Activated T-cell treated with anti-CD3 and anti-CD28 coated beads, Interleukin-2, amount 50 U/mL, for 4 hours (primary cell): ENCODE results near the gene HSBP1L1. TPM values are rescaled to one million over a fixed set of nuclear protein-coding genes. Genes with fewer than 3 reads are reported as not detected.

Source experiments
- ATAC-seq, 2 donors: fragments of 200-7000 bp; cut with Tn5 transposase; one replicate each; pipeline ENCODE4 v1.10.0; 2021
- DNase-seq: peaks from one replicate; pipeline ENCODE4 v3.0.0-alpha.2; 2020
- H3K27me3 Mint-ChIP-seq: one replicate; pipeline ENCODE4 v1.8.0; 2021; ENCODE audit warnings: low read depth, mixed read lengths
- H3K36me3 Mint-ChIP-seq: one replicate; pipeline ENCODE4 v1.8.0; 2022; ENCODE audit warnings: mixed read lengths; ENCODE audit not compliant: insufficient read depth
- H3K4me1 Mint-ChIP-seq: one replicate; pipeline ENCODE4 v1.8.0; 2021; ENCODE audit warnings: low read depth, mixed read lengths
- H3K4me3 Mint-ChIP-seq: one replicate; pipeline ENCODE4 v1.8.0; 2021; ENCODE audit warnings: mild to moderate bottlenecking, moderate library complexity, mixed read lengths
- H3K9me3 Mint-ChIP-seq: one replicate; pipeline ENCODE4 v1.8.0; 2021; ENCODE audit warnings: mixed read lengths
- total RNA-seq, 3 donors: library from RNA; stranded (reverse); gene quantifications; one replicate each; pipeline ENCODE4 v1.2.1, GENCODE V29; 2021

The HSBP1L1 gene
- total RNA-seq, 3 donors from 2014 or later: 1.5 to 4.8 (median 2.2) TPM

GRCh38 chr18:79924814-79925731 lies 39.4 kb upstream of the HSBP1L1 start:
- Mint-ChIP-seq H3K4me3 (no peak overlapping the region), H3K9me3 (peaks cover 14% of the 10 kb centered on the region), H3K27me3 (no peaks in the 10 kb centered on the region), H3K4me1 (peaks cover 2% of the 10 kb centered on the region), H3K36me3 (peaks cover 39% of the 10 kb centered on the region)
- no peak for ATAC-seq
- DNase-seq: no peak

DNA sequence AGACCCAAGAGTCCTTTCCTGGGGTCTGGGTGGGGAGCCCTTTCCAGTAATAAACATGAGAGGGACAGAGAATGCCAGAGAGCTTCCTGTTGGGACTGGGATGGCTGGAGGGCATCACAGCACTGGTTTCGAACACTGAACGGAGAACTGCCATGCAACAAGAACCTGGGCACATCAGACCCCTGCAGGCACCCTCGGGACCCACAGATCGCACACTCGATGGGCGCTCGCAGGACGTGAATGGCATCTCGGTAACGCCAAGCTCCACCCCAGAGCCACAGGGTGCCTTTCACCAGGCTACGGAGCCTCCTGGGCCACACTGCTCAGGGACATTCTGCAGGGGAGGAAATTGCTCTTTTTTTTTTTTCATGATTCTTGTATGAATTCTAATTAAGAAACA lies 38.1 kb upstream of the HSBP1L1 start:
- peaks cover 3% of the 10 kb centered on the region for H3K4me1 Mint-ChIP-seq
- H3K4me3 Mint-ChIP-seq: no peak overlapping the region
- H3K27me3 Mint-ChIP-seq: no peaks in the 10 kb centered on the region
- no peak for ATAC-seq
- no peak for DNase-seq
- peaks cover 46% of the 10 kb centered on the region for H3K36me3 Mint-ChIP-seq
- peaks cover 20% of the 10 kb centered on the region for H3K9me3 Mint-ChIP-seq

- Mint-ChIP-seq H3K36me3 (peaks cover 48% of the 10 kb centered on the region), H3K4me3 (no peak overlapping the region), H3K4me1 (peaks cover 4% of the 10 kb centered on the region), H3K9me3 (peaks cover 24% of the 10 kb centered on the region), H3K27me3 (no peaks in the 10 kb centered on the region)
- no peak for ATAC-seq
- no peak for DNase-seq
Observed at GRCh38 chr18:79926715-79927606, 37.5 kb upstream of the HSBP1L1 start.

DNA sequence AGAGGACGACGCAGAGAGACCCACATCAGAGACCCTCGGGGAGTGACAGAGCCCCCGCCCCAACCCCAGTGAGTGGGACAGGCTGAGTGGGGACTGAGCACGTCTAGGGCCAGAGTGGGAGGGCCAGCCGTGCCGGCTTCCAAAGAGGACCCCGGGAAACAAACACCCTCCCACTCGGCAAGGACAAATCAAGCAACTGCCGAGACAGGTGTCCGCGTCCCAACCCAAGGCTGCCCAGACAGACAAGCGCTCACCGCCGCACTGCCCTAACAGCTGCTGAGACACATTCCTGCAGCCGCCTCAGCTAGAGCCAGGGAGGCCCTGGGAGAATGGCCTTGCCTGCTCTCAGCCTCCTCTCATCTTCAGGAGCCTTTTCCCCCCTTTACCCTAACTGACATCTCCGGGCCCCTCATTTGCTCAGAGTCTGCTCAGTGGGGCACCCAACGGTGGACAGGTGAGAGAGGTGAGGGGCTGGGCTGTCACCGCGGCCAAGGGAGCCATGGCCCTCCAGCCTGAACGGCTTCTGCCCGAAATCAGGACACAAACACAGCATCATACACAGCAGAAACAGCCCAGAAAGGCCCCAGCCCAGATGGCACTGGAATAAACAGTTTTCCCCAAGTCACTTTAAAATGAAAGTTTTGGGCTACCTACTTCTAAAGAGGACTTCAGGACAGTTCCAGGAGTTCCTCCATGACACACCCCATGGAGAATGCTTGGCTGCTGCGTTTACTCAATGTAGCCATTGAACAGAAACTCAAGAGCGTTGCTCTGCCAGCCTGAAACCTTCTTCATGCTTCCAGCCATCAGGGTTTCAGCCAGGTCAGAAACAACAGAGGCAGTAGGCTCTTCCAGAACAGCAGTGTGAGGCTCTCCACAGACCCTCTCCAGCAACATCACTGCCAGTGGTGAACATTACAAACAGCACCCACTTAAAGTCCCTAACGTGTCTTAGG lies 36.6 kb upstream of the HSBP1L1 start:
- peaks cover 54% of the 10 kb centered on the region for H3K36me3 Mint-ChIP-seq
- no peaks in the 10 kb centered on the region for H3K27me3 Mint-ChIP-seq
- H3K9me3 Mint-ChIP-seq: peaks cover 33% of the 10 kb centered on the region
- peaks cover 4% of the 10 kb centered on the region for H3K4me1 Mint-ChIP-seq
- no peak for DNase-seq
- no peak for ATAC-seq
- no peak overlapping the region for H3K4me3 Mint-ChIP-seq

DNA sequence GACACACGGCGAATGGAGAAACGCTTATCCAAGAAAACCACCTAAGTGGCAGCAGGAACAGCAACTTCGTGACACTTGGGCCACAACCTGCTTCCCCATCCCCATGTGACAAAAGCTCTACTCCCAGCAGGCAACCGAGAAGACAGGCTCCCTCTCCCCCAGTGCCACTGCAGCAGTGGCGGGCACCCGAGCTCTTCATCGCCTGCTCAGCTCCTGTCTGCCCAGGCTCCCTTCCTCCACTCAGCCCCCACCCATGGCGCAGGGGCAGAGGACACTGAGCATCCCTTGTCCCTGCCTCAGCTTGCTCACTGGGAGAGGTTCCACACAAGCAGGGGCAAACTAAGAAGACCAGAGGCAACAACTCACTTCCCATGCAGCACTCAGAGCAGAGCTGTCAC lies 35.9 kb upstream of the HSBP1L1 start:
- peaks cover 40% of the 10 kb centered on the region for H3K9me3 Mint-ChIP-seq
- H3K4me1 Mint-ChIP-seq: peaks cover 4% of the 10 kb centered on the region
- H3K36me3 Mint-ChIP-seq: peaks cover 59% of the 10 kb centered on the region
- no peaks in the 10 kb centered on the region for H3K27me3 Mint-ChIP-seq
- DNase-seq (no peak), ATAC-seq (no peak)
- H3K4me3 Mint-ChIP-seq: no peak overlapping the region

GRCh38 chr18:79930020-79930642 lies 34.3 kb upstream of the HSBP1L1 start:
- Mint-ChIP-seq H3K9me3 (peaks cover 45% of the 10 kb centered on the region), H3K4me1 (peaks cover 4% of the 10 kb centered on the region), H3K27me3 (no peaks in the 10 kb centered on the region), H3K4me3 (no peak overlapping the region), H3K36me3 (peaks cover 59% of the 10 kb centered on the region)
- ATAC-seq: no peak
- DNase-seq: no peak

DNA sequence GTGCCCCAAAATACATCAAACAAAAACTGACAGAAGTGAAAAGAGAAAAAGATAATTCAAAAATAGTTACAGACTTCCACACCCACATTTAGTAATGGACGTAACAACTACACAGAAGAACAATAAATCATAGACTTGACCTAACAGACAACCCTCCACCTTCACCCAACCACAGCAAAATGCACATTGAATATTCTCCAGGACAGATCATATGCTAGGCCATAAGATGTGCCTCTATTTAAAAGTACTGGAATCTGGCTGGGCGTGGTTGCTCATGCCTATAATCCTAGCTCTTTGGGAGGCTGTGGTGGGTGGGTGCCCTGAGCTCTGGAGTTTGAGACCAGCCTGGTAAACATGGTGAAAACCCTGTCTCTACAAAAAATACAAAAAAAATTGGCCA lies 33.0 kb upstream of the HSBP1L1 start:
- ATAC-seq (no peak), DNase-seq (no peak)
- peaks cover 2% of the 10 kb centered on the region for H3K4me1 Mint-ChIP-seq
- H3K36me3 Mint-ChIP-seq: peaks cover 64% of the 10 kb centered on the region
- no peaks in the 10 kb centered on the region for H3K27me3 Mint-ChIP-seq
- H3K4me3 Mint-ChIP-seq: no peak overlapping the region
- peaks cover 54% of the 10 kb centered on the region for H3K9me3 Mint-ChIP-seq

DNA sequence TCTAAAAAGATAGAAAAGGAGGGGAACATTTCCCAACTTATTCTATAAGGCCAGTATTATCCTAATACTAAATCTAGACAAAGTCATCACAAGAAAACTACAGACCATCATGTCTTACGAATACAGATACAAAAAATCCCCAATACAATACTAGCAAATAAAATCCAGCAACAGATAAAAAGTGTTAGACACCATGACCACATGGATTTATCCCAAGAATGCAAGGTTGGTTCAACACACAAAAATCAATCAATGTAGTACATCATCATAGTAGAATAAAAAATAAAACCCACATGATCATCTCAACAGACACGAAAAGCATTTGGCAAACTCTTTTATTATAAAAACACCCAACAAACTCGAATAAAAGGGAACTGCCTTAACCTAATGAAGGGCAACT lies 31.5 kb upstream of the HSBP1L1 start:
- Mint-ChIP-seq H3K9me3 (peaks cover 57% of the 10 kb centered on the region), H3K36me3 (peaks cover 78% of the 10 kb centered on the region), H3K4me1 (peaks cover 2% of the 10 kb centered on the region), H3K27me3 (no peaks in the 10 kb centered on the region), H3K4me3 (no peak overlapping the region)
- DNase-seq: no peak
- no peak for ATAC-seq

- peaks cover 76% of the 10 kb centered on the region for H3K36me3 Mint-ChIP-seq
- DNase-seq: no peak
- ATAC-seq: no peak
- H3K9me3 Mint-ChIP-seq: peaks cover 54% of the 10 kb centered on the region
- peaks cover 2% of the 10 kb centered on the region for H3K4me1 Mint-ChIP-seq
- no peaks in the 10 kb centered on the region for H3K27me3 Mint-ChIP-seq
- H3K4me3 Mint-ChIP-seq: no peak overlapping the region
Observed at GRCh38 chr18:79933765-79934164, 30.7 kb upstream of the HSBP1L1 start.

GRCh38 chr18:79934311-79935097 lies 29.9 kb upstream of the HSBP1L1 start:
- no peaks in the 10 kb centered on the region for H3K27me3 Mint-ChIP-seq
- peaks cover 2% of the 10 kb centered on the region for H3K4me1 Mint-ChIP-seq
- DNase-seq (no peak), ATAC-seq (no peak)
- no peak overlapping the region for H3K4me3 Mint-ChIP-seq
- H3K36me3 Mint-ChIP-seq: peaks cover 76% of the 10 kb centered on the region
- H3K9me3 Mint-ChIP-seq: peaks cover 49% of the 10 kb centered on the region

DNA sequence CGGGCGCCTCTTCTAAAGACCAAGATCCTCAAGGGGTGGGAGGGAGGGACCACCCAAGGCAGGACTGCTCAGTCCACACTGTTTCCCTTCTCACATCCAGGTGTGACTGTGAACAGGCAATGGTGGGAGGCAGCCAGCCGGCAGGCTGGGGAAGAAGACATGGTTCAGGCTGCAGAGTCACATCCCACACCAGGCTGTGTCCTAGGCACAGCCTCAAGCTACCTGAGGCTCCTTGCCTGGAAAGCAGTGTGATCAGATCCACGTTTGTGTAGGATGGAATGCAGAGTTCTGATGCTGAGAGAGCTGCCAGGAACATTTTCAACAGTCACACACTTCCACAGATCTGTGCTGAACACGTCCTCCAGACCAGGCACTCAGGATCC lies 29.4 kb upstream of the HSBP1L1 start:
- peaks cover 2% of the 10 kb centered on the region for H3K4me1 Mint-ChIP-seq
- H3K9me3 Mint-ChIP-seq: peaks cover 43% of the 10 kb centered on the region
- H3K27me3 Mint-ChIP-seq: no peaks in the 10 kb centered on the region
- ATAC-seq (no peak), DNase-seq (no peak)
- H3K36me3 Mint-ChIP-seq: peaks cover 76% of the 10 kb centered on the region
- no peak overlapping the region for H3K4me3 Mint-ChIP-seq

- H3K4me1 Mint-ChIP-seq: peaks cover 2% of the 10 kb centered on the region
- H3K9me3 Mint-ChIP-seq: peaks cover 40% of the 10 kb centered on the region
- ATAC-seq: no peak
- no peak overlapping the region for H3K4me3 Mint-ChIP-seq
- H3K27me3 Mint-ChIP-seq: no peaks in the 10 kb centered on the region
- no peak for DNase-seq
- peaks cover 73% of the 10 kb centered on the region for H3K36me3 Mint-ChIP-seq
Observed at GRCh38 chr18:79935499-79935898, 28.9 kb upstream of the HSBP1L1 start.

- Mint-ChIP-seq H3K9me3 (peaks cover 40% of the 10 kb centered on the region), H3K4me3 (no peak overlapping the region), H3K36me3 (peaks cover 75% of the 10 kb centered on the region), H3K4me1 (peaks cover 2% of the 10 kb centered on the region), H3K27me3 (no peaks in the 10 kb centered on the region)
- DNase-seq (no peak), ATAC-seq (no peak)
Observed at GRCh38 chr18:79935925-79936324, 28.5 kb upstream of the HSBP1L1 start.
